GM21381 (cell line): ENCODE measurements around the gene NMNAT2.
"Not testable (repeated sequence)": the region's sequence is repeated elsewhere in the genome, so short reads cannot be mapped to it uniquely, and the experiment has no call there.

Source experiments
- ATAC-seq: cut with Tn5 transposase; IDR thresholded peaks from one replicate; pipeline ENCODE4 v1.9.1; 2021; ENCODE audit warnings: mild to moderate bottlenecking, moderate library complexity; ENCODE audit not compliant: unreplicated experiment

The NMNAT2 gene

GRCh38 chr1:183241471-183241870 lies 176.7 kb downstream of the NMNAT2 start:
- no peak for ATAC-seq

GRCh38 chr1:183240853-183241252 lies 177.3 kb downstream of the NMNAT2 start:
- not testable (repeated sequence) for ATAC-seq

- no peak for ATAC-seq
Observed at GRCh38 chr1:183240526-183240825, 177.7 kb downstream of the NMNAT2 start.

GRCh38 chr1:183239793-183240525 lies 178.2 kb downstream of the NMNAT2 start:
- ATAC-seq: no peak

- ATAC-seq: no peak
Observed at GRCh38 chr1:183239220-183239742, 178.9 kb downstream of the NMNAT2 start.

- no peak for ATAC-seq
Observed at GRCh38 chr1:183238071-183238470, 180.1 kb downstream of the NMNAT2 start.

GRCh38 chr1:183237046-183237445 lies 181.1 kb downstream of the NMNAT2 start:
- ATAC-seq: no peak

GRCh38 chr1:183236158-183236725 lies 181.9 kb downstream of the NMNAT2 start:
- no peak for ATAC-seq

- no peak for ATAC-seq
Observed at GRCh38 chr1:183235503-183235902, 182.7 kb downstream of the NMNAT2 start.

GRCh38 chr1:183234660-183235476 lies 183.3 kb downstream of the NMNAT2 start:
- no peak for ATAC-seq

- no peak for ATAC-seq
Observed at GRCh38 chr1:183233113-183233512, 185.1 kb downstream of the NMNAT2 start.

- no peak for ATAC-seq
Observed at GRCh38 chr1:183231545-183231944, 186.6 kb downstream of the NMNAT2 start.

GRCh38 chr1:183230413-183230812 lies 187.8 kb downstream of the NMNAT2 start:
- ATAC-seq: no peak

- ATAC-seq: no peak
Observed at GRCh38 chr1:183228347-183229220, 189.6 kb downstream of the NMNAT2 start.

GRCh38 chr1:183227422-183228346 lies 190.5 kb downstream of the NMNAT2 start:
- peak; percentile 60 for ATAC-seq

- no peak for ATAC-seq
Observed at GRCh38 chr1:183226963-183227362, 191.2 kb downstream of the NMNAT2 start.

GRCh38 chr1:183226361-183226760 lies 191.8 kb downstream of the NMNAT2 start:
- no peak for ATAC-seq

- ATAC-seq: no peak
Observed at GRCh38 chr1:183223467-183223866, 194.7 kb downstream of the NMNAT2 start.

GRCh38 chr1:183222909-183223308 lies 195.3 kb downstream of the NMNAT2 start:
- no peak for ATAC-seq

- ATAC-seq: no peak
Observed at GRCh38 chr1:183219616-183220009, 198.6 kb downstream of the NMNAT2 start.
